HL-60 (cell line): ENCODE results near the gene AAMDC.
"Not testable (repeated sequence)": the region's sequence is repeated elsewhere in the genome, so short reads cannot be mapped to it uniquely, and the experiment has no call there.

Experiments used
- DNase-seq, 2 experiments: peaks; one replicate each; pipeline ENCODE4 v3.0.0-alpha.2; 2010 to 2020; ENCODE audit warnings: low read depth in 1 of 2, low spot score in 1 of 2
- H3K27ac ChIP-seq: fragments of 250-450 bp; sonication (Bioruptor Pico); replicated peaks from 2 replicates; pipeline ENCODE4 v1.5.1; 2020; ENCODE audit warnings: mild to moderate bottlenecking, moderate library complexity
- H3K27me3 ChIP-seq: fragments of 250-450 bp; sonication (Bioruptor Pico); 2 replicates; pipeline ENCODE4 v1.5.1; 2021; ENCODE audit warnings: mild to moderate bottlenecking, moderate library complexity; ENCODE audit not compliant: insufficient read depth, poor library complexity, severe bottlenecking
- H3K4me3 ChIP-seq: replicated peaks from 2 replicates; pipeline ENCODE4 v1.5.1; 2011; ENCODE audit warnings: mild to moderate bottlenecking, control low read depth, low read length; ENCODE audit not compliant: insufficient read depth
- GABPA ChIP-seq: IDR thresholded peaks from 2 replicates; pipeline ENCODE4 v1.6.1; 2012; ENCODE audit warnings: low read depth
- POLR2AphosphoS5 ChIP-seq: IDR thresholded peaks from 2 replicates; pipeline ENCODE4 v1.6.1; 2012; ENCODE audit warnings: low read depth
- SPI1 ChIP-seq: IDR thresholded peaks from 2 replicates; pipeline ENCODE4 v1.6.1; 2012; ENCODE audit warnings: low read depth, mild to moderate bottlenecking, borderline replicate concordance
- TF ChIP-seq, protein P1 (sequence below): IDR thresholded peaks from 2 replicates; pipeline ENCODE4 v1.6.1; 2012; ENCODE audit warnings: low read depth; ENCODE audit not compliant: insufficient replicate concordance
- TF ChIP-seq, protein P2 (sequence below): IDR thresholded peaks from one replicate; pipeline ENCODE4 v1.5.1; 2011; ENCODE audit warnings: low read length, control low read depth, inconsistent platforms; ENCODE audit not compliant: insufficient read depth

Gene AAMDC

DNA sequence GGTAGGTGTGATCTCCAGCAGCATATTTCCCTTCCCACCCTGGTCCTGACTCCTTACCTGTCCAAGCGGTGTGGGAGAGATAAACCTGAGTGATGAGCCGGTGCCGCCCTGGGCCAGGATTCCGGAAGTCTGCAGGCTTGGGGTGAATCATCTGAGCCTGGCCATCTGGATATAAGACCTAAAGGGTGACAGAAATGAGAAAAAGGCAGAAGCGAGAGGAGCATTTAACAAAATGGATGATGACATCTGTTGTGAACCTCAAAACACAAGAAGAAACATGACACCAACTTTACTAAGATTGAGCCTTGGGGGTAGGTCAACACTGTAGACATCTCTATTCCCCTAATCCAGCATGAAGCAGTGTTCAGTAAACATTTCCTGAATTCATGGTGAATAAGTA is 62.8 kb downstream of the AAMDC start:
- H3K27ac ChIP-seq = 0 out of 2 replicates have a peak overlapping the region, but pooled peaks have one; percentile 17
- H3K4me3 ChIP-seq = no peak overlapping the region
- H3K27me3 ChIP-seq = no peaks in the 10 kb centered on the region
- no peak for DNase-seq
- TF ChIP-seq SPI1 (no peak), POLR2AphosphoS5 (no peak), GABPA (no peak)
- TF ChIP-seq, protein P1, sequence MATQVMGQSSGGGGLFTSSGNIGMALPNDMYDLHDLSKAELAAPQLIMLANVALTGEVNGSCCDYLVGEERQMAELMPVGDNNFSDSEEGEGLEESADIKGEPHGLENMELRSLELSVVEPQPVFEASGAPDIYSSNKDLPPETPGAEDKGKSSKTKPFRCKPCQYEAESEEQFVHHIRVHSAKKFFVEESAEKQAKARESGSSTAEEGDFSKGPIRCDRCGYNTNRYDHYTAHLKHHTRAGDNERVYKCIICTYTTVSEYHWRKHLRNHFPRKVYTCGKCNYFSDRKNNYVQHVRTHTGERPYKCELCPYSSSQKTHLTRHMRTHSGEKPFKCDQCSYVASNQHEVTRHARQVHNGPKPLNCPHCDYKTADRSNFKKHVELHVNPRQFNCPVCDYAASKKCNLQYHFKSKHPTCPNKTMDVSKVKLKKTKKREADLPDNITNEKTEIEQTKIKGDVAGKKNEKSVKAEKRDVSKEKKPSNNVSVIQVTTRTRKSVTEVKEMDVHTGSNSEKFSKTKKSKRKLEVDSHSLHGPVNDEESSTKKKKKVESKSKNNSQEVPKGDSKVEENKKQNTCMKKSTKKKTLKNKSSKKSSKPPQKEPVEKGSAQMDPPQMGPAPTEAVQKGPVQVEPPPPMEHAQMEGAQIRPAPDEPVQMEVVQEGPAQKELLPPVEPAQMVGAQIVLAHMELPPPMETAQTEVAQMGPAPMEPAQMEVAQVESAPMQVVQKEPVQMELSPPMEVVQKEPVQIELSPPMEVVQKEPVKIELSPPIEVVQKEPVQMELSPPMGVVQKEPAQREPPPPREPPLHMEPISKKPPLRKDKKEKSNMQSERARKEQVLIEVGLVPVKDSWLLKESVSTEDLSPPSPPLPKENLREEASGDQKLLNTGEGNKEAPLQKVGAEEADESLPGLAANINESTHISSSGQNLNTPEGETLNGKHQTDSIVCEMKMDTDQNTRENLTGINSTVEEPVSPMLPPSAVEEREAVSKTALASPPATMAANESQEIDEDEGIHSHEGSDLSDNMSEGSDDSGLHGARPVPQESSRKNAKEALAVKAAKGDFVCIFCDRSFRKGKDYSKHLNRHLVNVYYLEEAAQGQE = no peak
- TF ChIP-seq, protein P2, sequence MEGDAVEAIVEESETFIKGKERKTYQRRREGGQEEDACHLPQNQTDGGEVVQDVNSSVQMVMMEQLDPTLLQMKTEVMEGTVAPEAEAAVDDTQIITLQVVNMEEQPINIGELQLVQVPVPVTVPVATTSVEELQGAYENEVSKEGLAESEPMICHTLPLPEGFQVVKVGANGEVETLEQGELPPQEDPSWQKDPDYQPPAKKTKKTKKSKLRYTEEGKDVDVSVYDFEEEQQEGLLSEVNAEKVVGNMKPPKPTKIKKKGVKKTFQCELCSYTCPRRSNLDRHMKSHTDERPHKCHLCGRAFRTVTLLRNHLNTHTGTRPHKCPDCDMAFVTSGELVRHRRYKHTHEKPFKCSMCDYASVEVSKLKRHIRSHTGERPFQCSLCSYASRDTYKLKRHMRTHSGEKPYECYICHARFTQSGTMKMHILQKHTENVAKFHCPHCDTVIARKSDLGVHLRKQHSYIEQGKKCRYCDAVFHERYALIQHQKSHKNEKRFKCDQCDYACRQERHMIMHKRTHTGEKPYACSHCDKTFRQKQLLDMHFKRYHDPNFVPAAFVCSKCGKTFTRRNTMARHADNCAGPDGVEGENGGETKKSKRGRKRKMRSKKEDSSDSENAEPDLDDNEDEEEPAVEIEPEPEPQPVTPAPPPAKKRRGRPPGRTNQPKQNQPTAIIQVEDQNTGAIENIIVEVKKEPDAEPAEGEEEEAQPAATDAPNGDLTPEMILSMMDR = no peak

DNA sequence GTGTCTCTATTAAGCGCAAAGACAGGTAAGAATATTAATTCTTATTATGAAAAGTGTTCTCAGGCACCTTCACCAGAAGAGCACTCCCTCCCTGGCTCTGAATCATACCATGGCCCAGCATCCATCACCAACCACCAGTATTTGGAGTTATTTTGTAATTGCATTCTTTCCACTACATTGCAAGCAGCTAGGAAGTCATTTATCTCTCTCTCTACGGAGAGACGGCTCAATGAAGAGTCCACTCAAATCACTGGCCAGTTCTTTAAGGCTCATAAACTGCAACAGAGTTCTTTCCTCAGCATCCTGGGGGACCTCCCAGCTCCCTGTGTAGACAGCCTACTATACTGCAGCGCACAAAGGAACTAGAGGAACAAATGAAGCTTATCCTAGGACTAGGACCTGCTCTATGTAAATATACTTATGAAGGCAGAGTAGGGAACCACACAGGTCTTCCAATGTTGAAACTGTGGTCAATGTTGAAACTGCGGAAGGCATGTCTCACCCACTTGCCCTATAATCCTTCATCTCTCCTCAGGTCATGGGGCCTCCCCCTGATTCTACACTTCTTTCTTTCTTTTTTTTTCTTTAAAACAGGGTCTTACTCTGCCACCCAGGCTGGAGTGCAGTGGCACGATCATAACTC is 63.4 kb downstream of the AAMDC start:
- peak in 1 of 2 experiments; percentile 49 for DNase-seq
- Histone ChIP-seq H3K27ac (peak overlapping the region; percentile 17; the same call in 1 of the 2 replicates), H3K4me3 (no peak overlapping the region), H3K27me3 (no peaks in the 10 kb centered on the region)
- TF ChIP-seq, protein P1 = no peak
- no peak for TF ChIP-seq SPI1
- TF ChIP-seq POLR2AphosphoS5 = no peak
- TF ChIP-seq GABPA = no peak
- TF ChIP-seq, protein P2 = no peak

DNA sequence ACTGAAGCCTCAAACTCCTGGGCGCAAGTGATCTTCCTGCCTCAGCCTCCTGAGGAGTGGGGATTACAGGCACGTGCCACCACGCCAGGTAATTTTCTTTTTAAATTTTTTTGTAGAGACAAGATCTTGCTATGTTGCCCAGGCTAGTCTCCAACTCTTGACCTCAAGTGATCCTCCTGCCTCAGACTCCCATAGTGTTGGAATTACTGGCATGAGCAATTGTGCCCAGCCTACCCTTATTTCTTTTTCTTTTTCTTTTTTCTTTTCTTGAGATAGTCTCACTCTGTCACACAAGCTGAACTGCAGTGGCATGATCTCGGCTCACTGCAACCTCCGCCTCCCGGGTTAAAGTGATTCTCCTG is 63.9 kb downstream of the AAMDC start:
- 0 out of 2 replicates have a peak overlapping the region, but pooled peaks have one; percentile 17 for H3K27ac ChIP-seq
- no peak overlapping the region for H3K4me3 ChIP-seq
- TF ChIP-seq GABPA = no peak
- DNase-seq = no peak
- H3K27me3 ChIP-seq = no peaks in the 10 kb centered on the region

DNA sequence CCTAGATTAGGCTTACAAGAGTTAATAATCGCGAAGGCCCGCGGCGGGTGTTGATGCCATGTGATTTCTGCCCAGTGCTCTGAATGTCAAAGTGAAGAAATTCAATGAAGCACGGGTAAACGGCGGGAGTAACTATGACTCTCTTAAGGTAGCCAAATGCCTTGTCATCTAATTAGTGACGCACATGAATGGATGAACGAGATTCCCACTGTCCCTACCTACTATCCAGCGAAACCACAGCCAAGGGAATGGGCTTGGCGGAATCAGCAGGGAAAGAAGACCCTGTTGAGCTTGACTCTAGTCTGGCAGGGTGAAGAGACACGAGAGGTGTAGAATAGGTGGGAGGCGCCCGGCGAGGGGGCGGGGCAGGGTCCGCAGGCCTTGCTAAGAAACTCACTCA is 65.5 kb downstream of the AAMDC start:
- no peak overlapping the region for H3K27ac ChIP-seq
- H3K27me3 ChIP-seq = no peaks in the 10 kb centered on the region
- H3K4me3 ChIP-seq = no peak overlapping the region
- TF ChIP-seq, protein P1 = no peak
- TF ChIP-seq SPI1 (no peak), GABPA (no peak), POLR2AphosphoS5 (no peak)
- TF ChIP-seq, protein P2 = no peak
- DNase-seq = no peak

DNA sequence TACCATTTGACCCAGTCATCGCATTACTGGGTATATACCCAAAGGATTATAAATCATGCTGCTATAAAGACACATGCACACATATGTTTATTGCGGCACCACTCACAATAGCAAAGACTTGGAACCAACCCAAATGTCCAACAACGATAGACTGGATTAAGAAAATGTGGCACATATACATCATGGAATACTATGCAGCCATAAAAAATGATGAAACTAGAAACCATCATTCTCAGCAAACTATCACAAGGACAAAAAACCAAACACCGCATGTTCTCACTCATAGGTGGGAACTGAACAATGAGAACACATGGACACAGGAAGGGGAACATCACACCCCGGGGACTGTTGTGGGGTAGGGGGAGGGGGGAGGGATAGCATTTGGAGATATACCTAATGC is 68.1 kb downstream of the AAMDC start:
- not testable (repeated sequence) for H3K27me3 ChIP-seq, H3K27ac ChIP-seq, H3K4me3 ChIP-seq, DNase-seq
